HepG2 (cell line): ENCODE measurements around the gene ALK.

Source experiments
- CTCF ChIP-seq: sonication (generic); formaldehyde crosslinking; IDR thresholded peaks from 2 replicates; pipeline ENCODE4 v1.5.0; 2020; ENCODE audit warnings: mild to moderate bottlenecking, missing genetic modification reagents, moderate library complexity
- KLF11 ChIP-seq: IDR thresholded peaks from 2 replicates; pipeline ENCODE4 v1.6.1; 2016; ENCODE audit warnings: missing compliant biosample characterization
- REST ChIP-seq, 2 experiments: IDR thresholded peaks; 2 replicates each; pipeline ENCODE4 v1.6.1; 2011 to 2012; ENCODE audit warnings: low read length in 2 of 2, borderline replicate concordance in 1 of 2, low read depth in 1 of 2, mild to moderate bottlenecking in 1 of 2, moderate library complexity in 1 of 2
- ZNF281 ChIP-seq: sonication (generic); formaldehyde crosslinking; IDR thresholded peaks from 2 replicates; pipeline ENCODE4 v1.4.0; 2020; ENCODE audit warnings: missing genetic modification reagents, borderline replicate concordance

- TF ChIP-seq KLF11 (CRISPR knock-in tag) (no peak), CTCF (no peak), REST (IDR thresholded peaks at IDR 0.05; ENCODE audit: borderline replicate concordance in 1 of 2, low read depth in 1 of 2, low read length in 2 of 2) (no peak), ZNF281 (no peak)
Measured at GRCh38 chr2:29950481-29950880, 29.1 kb upstream of the ALK start.
